GM12878 (cell line): ENCODE data around the gene NFE2L1. TPM values are rescaled to one million over a fixed set of nuclear protein-coding genes. Genes with fewer than 3 reads are reported as not detected.
A peak's percentile ranks its signal among the peaks of the same experiment; 100 is the strongest.

Experiments
- FOXM1 ChIP-seq: IDR thresholded peaks from 2 replicates; pipeline ENCODE4 v1.6.1; 2012; ENCODE audit warnings: low read depth, mild to moderate bottlenecking, inconsistent platforms, low read length, moderate library complexity
- IKZF2 ChIP-seq, 2 experiments: fragments of 450-650 bp; IDR thresholded peaks; 2 replicates each; pipeline ENCODE4 v1.6.1; 2017; ENCODE audit warnings: mild to moderate bottlenecking in 2 of 2, moderate library complexity in 2 of 2
- JUND ChIP-seq: IDR thresholded peaks from 2 replicates; pipeline ENCODE4 v1.6.1; 2012; ENCODE audit warnings: low read depth, mild to moderate bottlenecking, low read length, improper control_type of control experiment, moderate library complexity
- RB1 ChIP-seq: fragments of 450-650 bp; formaldehyde crosslinking; IDR thresholded peaks from 2 replicates; pipeline ENCODE4 v1.6.1; 2017; ENCODE audit warnings: mild to moderate bottlenecking, borderline replicate concordance
- SMAD1 ChIP-seq: fragments of 450-650 bp; IDR thresholded peaks from 2 replicates; pipeline ENCODE4 v1.6.1; 2018; ENCODE audit warnings: mild to moderate bottlenecking, low read depth; ENCODE audit not compliant: partially characterized antibody
- polyA plus RNA-seq, 11 experiments: library from polyadenylated mRNA; depleted of rRNA in 4 of 11; unstranded in 6 of 11; stranded (reverse) in 5 of 11; fragments of >200 nt; fragmentation: Nextera tagmentation in 4 of 11; fragmentation: Illumina TruSeq in 1 of 11; extraction: Ambion mirVana in 4 of 11; extraction: Trizol in 1 of 11; gene quantifications; 1 replicate in 1 of 11; 2 replicates in 10 of 11; pipeline versions ENCODE4 v1.2.1 to v1.2.3, GENCODE V29; 2011 to 2016; ENCODE audit warnings: inconsistent platforms in 2 of 11, missing spikeins in 2 of 11, low read depth in 1 of 11
- total RNA-seq, 4 experiments: library from RNA; depleted of rRNA in 3 of 4; stranded (reverse); fragments of >200 nt in 3 of 4; fragmentation: Illumina TruSeq in 1 of 4; extraction: Trizol in 1 of 4; gene quantifications; 2 replicates each; pipeline versions ENCODE4 v1.2.1 to v1.2.3, GENCODE V29; 2013 to 2021
- TF ChIP-seq, protein P1 (sequence below): fragments of 450-650 bp; IDR thresholded peaks from 2 replicates; pipeline ENCODE4 v1.6.1; 2017; ENCODE audit warnings: antibody characterized with exemption, mild to moderate bottlenecking, moderate library complexity
- TF ChIP-seq, protein P2 (sequence below): fragments of 450-650 bp; formaldehyde crosslinking; IDR thresholded peaks from 2 replicates; pipeline ENCODE4 v1.4.0; 2020; ENCODE audit warnings: mild to moderate bottlenecking, moderate library complexity
- TF ChIP-seq, protein P3 (sequence below), 3 experiments: IDR thresholded peaks in 2 of 3; conservative IDR thresholded peaks in 1 of 3; 2 replicates each; pipeline ENCODE4 v1.5.1; 2011; ENCODE audit warnings: low read depth in 3 of 3, low read length in 3 of 3, mild to moderate bottlenecking in 3 of 3, control low read depth in 2 of 3, moderate library complexity in 2 of 3, inconsistent platforms in 1 of 3, mixed read lengths in 1 of 3; ENCODE audit not compliant: control insufficient read depth in 2 of 3, insufficient read depth in 1 of 3; ENCODE audit errors: extremely low read depth in 1 of 3
- TF ChIP-seq, protein P4 (sequence below): fragments of 450-650 bp; IDR thresholded peaks from 2 replicates; pipeline ENCODE4 v1.6.1; 2017; ENCODE audit warnings: borderline replicate concordance
- TF ChIP-seq, protein P5 (sequence below): fragments of 150-350 bp; IDR thresholded peaks from 2 replicates; pipeline ENCODE4 v1.6.1; 2016; ENCODE audit warnings: low read depth, low read length

Gene NFE2L1
- total and polyA plus RNA-seq, 10 of the 15 experiments (the other 5 are each of a cell fraction or from before 2014, with no cell fraction given), result 3.8 to 104 (median 26.4) TPM

DNA sequence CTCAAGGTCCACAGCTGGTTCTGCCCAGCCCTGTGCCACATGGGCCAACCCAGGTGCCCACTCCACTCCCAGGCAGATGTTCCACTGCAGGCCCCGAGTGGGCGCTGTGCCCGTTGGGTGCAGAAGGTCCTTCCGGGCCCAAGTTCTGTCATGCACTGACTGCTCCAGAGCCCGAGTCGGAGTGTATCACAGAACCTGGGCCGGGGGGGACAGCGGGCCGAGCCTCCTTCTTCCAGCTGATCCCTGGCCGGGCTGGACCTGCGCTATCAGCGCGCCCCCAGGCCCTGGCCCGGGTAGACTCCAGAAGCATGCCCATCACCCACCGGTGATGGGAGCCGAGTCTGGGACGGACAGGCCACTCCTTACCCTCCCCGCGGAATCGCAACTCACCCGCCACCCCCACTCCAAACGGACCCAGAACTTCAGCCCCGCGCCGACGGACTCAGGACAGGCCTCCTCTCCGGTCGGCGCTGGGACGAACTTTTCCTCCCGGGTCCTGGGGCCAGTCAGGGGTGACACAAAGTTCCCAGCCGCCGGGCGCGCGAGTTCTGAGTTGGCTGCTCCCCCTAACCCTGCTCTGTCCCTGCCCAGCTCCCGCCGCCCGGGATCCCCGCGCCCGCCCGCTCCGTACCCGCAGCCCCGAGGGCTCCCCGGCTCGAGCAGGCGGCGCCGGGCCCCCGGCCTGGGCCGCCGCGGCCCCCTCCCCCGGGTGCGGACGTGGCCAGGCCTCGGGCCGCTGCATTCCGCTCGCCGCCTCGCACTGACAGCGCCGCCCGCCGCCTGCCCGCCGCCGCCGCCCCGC lies 10.9 kb upstream of the NFE2L1 start, which contains the start of gene COPZ2 (continued):
- TF ChIP-seq, protein P1, sequence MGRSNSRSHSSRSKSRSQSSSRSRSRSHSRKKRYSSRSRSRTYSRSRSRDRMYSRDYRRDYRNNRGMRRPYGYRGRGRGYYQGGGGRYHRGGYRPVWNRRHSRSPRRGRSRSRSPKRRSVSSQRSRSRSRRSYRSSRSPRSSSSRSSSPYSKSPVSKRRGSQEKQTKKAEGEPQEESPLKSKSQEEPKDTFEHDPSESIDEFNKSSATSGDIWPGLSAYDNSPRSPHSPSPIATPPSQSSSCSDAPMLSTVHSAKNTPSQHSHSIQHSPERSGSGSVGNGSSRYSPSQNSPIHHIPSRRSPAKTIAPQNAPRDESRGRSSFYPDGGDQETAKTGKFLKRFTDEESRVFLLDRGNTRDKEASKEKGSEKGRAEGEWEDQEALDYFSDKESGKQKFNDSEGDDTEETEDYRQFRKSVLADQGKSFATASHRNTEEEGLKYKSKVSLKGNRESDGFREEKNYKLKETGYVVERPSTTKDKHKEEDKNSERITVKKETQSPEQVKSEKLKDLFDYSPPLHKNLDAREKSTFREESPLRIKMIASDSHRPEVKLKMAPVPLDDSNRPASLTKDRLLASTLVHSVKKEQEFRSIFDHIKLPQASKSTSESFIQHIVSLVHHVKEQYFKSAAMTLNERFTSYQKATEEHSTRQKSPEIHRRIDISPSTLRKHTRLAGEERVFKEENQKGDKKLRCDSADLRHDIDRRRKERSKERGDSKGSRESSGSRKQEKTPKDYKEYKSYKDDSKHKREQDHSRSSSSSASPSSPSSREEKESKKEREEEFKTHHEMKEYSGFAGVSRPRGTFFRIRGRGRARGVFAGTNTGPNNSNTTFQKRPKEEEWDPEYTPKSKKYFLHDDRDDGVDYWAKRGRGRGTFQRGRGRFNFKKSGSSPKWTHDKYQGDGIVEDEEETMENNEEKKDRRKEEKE, result no peak
- TF ChIP-seq FOXM1, result no peak
- no peak for TF ChIP-seq RB1
- TF ChIP-seq, protein P2, sequence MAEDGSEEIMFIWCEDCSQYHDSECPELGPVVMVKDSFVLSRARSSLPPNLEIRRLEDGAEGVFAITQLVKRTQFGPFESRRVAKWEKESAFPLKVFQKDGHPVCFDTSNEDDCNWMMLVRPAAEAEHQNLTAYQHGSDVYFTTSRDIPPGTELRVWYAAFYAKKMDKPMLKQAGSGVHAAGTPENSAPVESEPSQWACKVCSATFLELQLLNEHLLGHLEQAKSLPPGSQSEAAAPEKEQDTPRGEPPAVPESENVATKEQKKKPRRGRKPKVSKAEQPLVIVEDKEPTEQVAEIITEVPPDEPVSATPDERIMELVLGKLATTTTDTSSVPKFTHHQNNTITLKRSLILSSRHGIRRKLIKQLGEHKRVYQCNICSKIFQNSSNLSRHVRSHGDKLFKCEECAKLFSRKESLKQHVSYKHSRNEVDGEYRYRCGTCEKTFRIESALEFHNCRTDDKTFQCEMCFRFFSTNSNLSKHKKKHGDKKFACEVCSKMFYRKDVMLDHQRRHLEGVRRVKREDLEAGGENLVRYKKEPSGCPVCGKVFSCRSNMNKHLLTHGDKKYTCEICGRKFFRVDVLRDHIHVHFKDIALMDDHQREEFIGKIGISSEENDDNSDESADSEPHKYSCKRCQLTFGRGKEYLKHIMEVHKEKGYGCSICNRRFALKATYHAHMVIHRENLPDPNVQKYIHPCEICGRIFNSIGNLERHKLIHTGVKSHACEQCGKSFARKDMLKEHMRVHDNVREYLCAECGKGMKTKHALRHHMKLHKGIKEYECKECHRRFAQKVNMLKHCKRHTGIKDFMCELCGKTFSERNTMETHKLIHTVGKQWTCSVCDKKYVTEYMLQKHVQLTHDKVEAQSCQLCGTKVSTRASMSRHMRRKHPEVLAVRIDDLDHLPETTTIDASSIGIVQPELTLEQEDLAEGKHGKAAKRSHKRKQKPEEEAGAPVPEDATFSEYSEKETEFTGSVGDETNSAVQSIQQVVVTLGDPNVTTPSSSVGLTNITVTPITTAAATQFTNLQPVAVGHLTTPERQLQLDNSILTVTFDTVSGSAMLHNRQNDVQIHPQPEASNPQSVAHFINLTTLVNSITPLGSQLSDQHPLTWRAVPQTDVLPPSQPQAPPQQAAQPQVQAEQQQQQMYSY (CRISPR knock-in tag), result no peak
- no peak for TF ChIP-seq JUND
- 0 out of 4 replicates have a peak, but pooled peaks of 1 of the 2 experiments have one; percentile 11 for TF ChIP-seq IKZF2 (IDR thresholded peaks at IDR 0.05)
- TF ChIP-seq, protein P3, sequence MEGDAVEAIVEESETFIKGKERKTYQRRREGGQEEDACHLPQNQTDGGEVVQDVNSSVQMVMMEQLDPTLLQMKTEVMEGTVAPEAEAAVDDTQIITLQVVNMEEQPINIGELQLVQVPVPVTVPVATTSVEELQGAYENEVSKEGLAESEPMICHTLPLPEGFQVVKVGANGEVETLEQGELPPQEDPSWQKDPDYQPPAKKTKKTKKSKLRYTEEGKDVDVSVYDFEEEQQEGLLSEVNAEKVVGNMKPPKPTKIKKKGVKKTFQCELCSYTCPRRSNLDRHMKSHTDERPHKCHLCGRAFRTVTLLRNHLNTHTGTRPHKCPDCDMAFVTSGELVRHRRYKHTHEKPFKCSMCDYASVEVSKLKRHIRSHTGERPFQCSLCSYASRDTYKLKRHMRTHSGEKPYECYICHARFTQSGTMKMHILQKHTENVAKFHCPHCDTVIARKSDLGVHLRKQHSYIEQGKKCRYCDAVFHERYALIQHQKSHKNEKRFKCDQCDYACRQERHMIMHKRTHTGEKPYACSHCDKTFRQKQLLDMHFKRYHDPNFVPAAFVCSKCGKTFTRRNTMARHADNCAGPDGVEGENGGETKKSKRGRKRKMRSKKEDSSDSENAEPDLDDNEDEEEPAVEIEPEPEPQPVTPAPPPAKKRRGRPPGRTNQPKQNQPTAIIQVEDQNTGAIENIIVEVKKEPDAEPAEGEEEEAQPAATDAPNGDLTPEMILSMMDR (IDR thresholded peaks at IDR 0.05 in 2 of 3, conservative IDR thresholded peaks at IDR 0.05 in 1 of 3; ENCODE audit: control insufficient read depth in 2 of 3, extremely low read depth in 1 of 3, insufficient read depth in 1 of 3, low read depth in 3 of 3, low read length in 3 of 3), result peak; percentile 67 to 91 (median 73)
- TF ChIP-seq, protein P4, sequence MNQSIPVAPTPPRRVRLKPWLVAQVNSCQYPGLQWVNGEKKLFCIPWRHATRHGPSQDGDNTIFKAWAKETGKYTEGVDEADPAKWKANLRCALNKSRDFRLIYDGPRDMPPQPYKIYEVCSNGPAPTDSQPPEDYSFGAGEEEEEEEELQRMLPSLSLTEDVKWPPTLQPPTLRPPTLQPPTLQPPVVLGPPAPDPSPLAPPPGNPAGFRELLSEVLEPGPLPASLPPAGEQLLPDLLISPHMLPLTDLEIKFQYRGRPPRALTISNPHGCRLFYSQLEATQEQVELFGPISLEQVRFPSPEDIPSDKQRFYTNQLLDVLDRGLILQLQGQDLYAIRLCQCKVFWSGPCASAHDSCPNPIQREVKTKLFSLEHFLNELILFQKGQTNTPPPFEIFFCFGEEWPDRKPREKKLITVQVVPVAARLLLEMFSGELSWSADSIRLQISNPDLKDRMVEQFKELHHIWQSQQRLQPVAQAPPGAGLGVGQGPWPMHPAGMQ, result no peak
- no peak for TF ChIP-seq SMAD1
- TF ChIP-seq, protein P5, sequence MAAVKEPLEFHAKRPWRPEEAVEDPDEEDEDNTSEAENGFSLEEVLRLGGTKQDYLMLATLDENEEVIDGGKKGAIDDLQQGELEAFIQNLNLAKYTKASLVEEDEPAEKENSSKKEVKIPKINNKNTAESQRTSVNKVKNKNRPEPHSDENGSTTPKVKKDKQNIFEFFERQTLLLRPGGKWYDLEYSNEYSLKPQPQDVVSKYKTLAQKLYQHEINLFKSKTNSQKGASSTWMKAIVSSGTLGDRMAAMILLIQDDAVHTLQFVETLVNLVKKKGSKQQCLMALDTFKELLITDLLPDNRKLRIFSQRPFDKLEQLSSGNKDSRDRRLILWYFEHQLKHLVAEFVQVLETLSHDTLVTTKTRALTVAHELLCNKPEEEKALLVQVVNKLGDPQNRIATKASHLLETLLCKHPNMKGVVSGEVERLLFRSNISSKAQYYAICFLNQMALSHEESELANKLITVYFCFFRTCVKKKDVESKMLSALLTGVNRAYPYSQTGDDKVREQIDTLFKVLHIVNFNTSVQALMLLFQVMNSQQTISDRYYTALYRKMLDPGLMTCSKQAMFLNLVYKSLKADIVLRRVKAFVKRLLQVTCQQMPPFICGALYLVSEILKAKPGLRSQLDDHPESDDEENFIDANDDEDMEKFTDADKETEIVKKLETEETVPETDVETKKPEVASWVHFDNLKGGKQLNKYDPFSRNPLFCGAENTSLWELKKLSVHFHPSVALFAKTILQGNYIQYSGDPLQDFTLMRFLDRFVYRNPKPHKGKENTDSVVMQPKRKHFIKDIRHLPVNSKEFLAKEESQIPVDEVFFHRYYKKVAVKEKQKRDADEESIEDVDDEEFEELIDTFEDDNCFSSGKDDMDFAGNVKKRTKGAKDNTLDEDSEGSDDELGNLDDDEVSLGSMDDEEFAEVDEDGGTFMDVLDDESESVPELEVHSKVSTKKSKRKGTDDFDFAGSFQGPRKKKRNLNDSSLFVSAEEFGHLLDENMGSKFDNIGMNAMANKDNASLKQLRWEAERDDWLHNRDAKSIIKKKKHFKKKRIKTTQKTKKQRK, result no peak
